ENCODE measurements around the gene P2RX1.
A peak's percentile ranks its signal among the peaks of the same experiment; 100 is the strongest.

DNA sequence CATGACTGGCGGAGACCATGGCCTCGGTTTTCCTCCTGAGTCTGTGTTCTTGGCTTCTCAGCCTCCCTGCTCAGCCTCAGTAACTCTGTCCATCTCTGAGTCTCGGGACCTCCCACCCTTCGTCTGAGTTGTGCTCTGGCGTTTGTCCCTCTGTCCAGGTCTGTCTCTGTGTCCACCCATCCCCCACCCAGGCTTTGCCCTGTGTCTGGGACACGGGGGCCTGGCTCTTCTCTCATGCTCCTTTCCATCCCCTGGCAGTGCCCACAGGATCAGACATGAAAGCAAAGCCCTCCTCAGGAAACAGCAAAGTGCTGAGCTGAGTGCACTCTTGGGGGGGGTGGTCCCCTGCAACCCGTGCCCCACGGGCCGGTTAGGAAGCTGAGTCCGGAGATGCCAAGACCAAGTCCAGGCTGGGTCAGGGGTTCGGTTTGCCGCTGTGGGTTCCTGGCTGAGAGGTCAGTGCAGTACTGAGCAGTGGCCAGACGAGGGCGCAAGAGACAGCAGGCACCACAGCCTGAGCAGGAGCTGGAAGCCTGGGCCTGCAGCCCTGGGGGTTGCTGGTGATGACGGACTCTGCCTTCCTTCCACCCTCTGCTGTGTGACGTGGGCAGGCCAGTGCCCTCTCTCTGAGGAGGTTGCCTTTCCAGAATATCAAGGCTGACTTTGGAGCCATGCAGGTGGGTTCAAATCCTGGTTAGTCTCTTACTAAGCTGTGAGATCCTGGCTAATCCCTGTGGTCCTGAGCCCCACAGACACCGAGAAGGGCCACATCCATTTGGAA lies 2.5 kb downstream of the P2RX1 start:
- TF ChIP-seq, protein P1, sequence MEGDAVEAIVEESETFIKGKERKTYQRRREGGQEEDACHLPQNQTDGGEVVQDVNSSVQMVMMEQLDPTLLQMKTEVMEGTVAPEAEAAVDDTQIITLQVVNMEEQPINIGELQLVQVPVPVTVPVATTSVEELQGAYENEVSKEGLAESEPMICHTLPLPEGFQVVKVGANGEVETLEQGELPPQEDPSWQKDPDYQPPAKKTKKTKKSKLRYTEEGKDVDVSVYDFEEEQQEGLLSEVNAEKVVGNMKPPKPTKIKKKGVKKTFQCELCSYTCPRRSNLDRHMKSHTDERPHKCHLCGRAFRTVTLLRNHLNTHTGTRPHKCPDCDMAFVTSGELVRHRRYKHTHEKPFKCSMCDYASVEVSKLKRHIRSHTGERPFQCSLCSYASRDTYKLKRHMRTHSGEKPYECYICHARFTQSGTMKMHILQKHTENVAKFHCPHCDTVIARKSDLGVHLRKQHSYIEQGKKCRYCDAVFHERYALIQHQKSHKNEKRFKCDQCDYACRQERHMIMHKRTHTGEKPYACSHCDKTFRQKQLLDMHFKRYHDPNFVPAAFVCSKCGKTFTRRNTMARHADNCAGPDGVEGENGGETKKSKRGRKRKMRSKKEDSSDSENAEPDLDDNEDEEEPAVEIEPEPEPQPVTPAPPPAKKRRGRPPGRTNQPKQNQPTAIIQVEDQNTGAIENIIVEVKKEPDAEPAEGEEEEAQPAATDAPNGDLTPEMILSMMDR (IDR thresholded peaks at IDR 0.05; ENCODE audit: low read length): peak; percentile 98
- TF ChIP-seq EZH2phosphoT487 (IDR thresholded peaks at IDR 0.05; ENCODE audit: low read length): no peak

All from MM.1S (cell line).